H1 (cell line): ENCODE data around the gene SERPINF2. TPM values are rescaled to one million over a fixed set of nuclear protein-coding genes. Genes with fewer than 3 reads are reported as not detected.

Source experiments
- CTCF ChIA-PET: fragments of 300-600 bp; sonication (Branson Sonifier 250); formaldehyde crosslinking; loops from one replicate; lab custom pipeline; 2021; ENCODE audit not compliant: partially characterized antibody; lab: Charles Lee
- POLR2A ChIA-PET: fragments of 300-600 bp; sonication (Branson Sonifier 250); formaldehyde crosslinking; loops from one replicate; lab custom pipeline; 2021; ENCODE audit warnings: inconsistent platforms; ENCODE audit not compliant: partially characterized antibody; lab: Charles Lee
- DNase-seq, 2 experiments: peaks; one replicate each; pipeline versions ENCODE4 v3.0.0 to v3.0.0-alpha.2; 2010 to 2022; ENCODE audit warnings: low spot score in 2 of 2, low read depth in 1 of 2, mixed read lengths in 1 of 2
- FAIRE-seq: peaks from 2 replicates; lab custom pipeline; 2011; peaks lifted over from hg19 to GRCh38; lab: Jason Lieb, UNC
- H2AFZ ChIP-seq: 2 replicates; pipeline ENCODE4 v1.8.1; 2012; ENCODE audit warnings: low read length, inconsistent platforms
- H2AK5ac ChIP-seq: 2 replicates; pipeline ENCODE4 v1.6.1; 2013; ENCODE audit warnings: low read depth, low read length
- H2BK120ac ChIP-seq: replicated peaks from 2 replicates; pipeline ENCODE3; 2013; ENCODE audit warnings: low read depth, low read length, inconsistent platforms
- H2BK12ac ChIP-seq: 2 replicates; pipeline ENCODE4 v1.6.1; 2013; ENCODE audit warnings: low read depth, low read length
- H2BK15ac ChIP-seq: 2 replicates; pipeline ENCODE4 v1.6.1; 2013; ENCODE audit warnings: low read length
- H2BK20ac ChIP-seq: 2 replicates; pipeline ENCODE4 v1.6.1; 2013; ENCODE audit warnings: low read length
- H2BK5ac ChIP-seq: 2 replicates; pipeline ENCODE4 v1.6.1; 2013; ENCODE audit warnings: low read depth, low read length
- H3K14ac ChIP-seq: 2 replicates; pipeline ENCODE4 v1.6.1; 2013; ENCODE audit warnings: inconsistent platforms; ENCODE audit not compliant: insufficient read length
- H3K18ac ChIP-seq: 2 replicates; pipeline ENCODE4 v1.6.1; 2013; ENCODE audit warnings: low read length; ENCODE audit errors: extremely low read depth
- H3K23ac ChIP-seq: 2 replicates; pipeline ENCODE4 v1.6.1; 2013; ENCODE audit warnings: inconsistent platforms; ENCODE audit not compliant: insufficient read length
- H3K23me2 ChIP-seq: 2 replicates; pipeline ENCODE4 v1.6.1; 2013; ENCODE audit warnings: low read depth, low read length
- H3K27ac ChIP-seq: 2 replicates; pipeline ENCODE4 v1.6.1; 2011; ENCODE audit warnings: low read depth, low read length, inconsistent platforms
- H3K27me3 ChIP-seq, 4 experiments: replicated peaks in 1 of 4; 1 replicate in 1 of 4; 2 replicates in 3 of 4; pipeline versions ENCODE4 v1.6.1 to v1.8.1; 2011 to 2013; ENCODE audit warnings: low read length in 3 of 4, mild to moderate bottlenecking in 3 of 4, inconsistent platforms in 2 of 4, mixed read lengths in 2 of 4, moderate library complexity in 1 of 4; ENCODE audit not compliant: control insufficient read depth in 3 of 4, insufficient read depth in 3 of 4; ENCODE audit errors: extremely low read depth in 1 of 4
- H3K36me3 ChIP-seq, 4 experiments: 2 replicates each; pipeline versions ENCODE4 v1.6.1 to v1.8.1; 2011 to 2013; ENCODE audit warnings: mild to moderate bottlenecking in 4 of 4, low read length in 3 of 4, moderate library complexity in 2 of 4, control low read depth in 1 of 4, inconsistent platforms in 1 of 4; ENCODE audit not compliant: insufficient read depth in 4 of 4, control insufficient read depth in 2 of 4
- H3K4ac ChIP-seq: replicated peaks from 2 replicates; pipeline ENCODE3; 2013; ENCODE audit warnings: low read length, low read depth, mixed read lengths, inconsistent platforms; ENCODE audit not compliant: insufficient read length
- H3K4me1 ChIP-seq, 4 experiments: replicated peaks in 1 of 4; 1 replicate in 1 of 4; 2 replicates in 3 of 4; pipeline versions ENCODE4 v1.6.1 to v1.8.1; 2011 to 2013; ENCODE audit warnings: low read length in 3 of 4, inconsistent platforms in 2 of 4, mixed read lengths in 1 of 4; ENCODE audit not compliant: insufficient read depth in 4 of 4, control insufficient read depth in 3 of 4
- H3K4me2 ChIP-seq, 2 experiments: 2 replicates each; pipeline versions ENCODE4 v1.6.1 to v1.8.1; 2011 to 2013; ENCODE audit warnings: low read depth in 2 of 2, low read length in 2 of 2, control low read depth in 1 of 2, inconsistent platforms in 1 of 2, mild to moderate bottlenecking in 1 of 2; ENCODE audit not compliant: insufficient read depth in 1 of 2
- H3K4me3 ChIP-seq, 4 experiments: fragments of 200-600, 300-600 bp in 1 of 4; sonication (generic), shearing (Covaris generic), sonication (Bioruptor Twin) in 1 of 4; 2 replicates each; pipeline versions ENCODE4 v1.5.1 to v1.8.1; 2011 to 2016; ENCODE audit warnings: low read length in 4 of 4, low read depth in 3 of 4, control low read depth in 2 of 4, inconsistent platforms in 2 of 4, mild to moderate bottlenecking in 2 of 4, mixed read lengths in 1 of 4, moderate library complexity in 1 of 4; ENCODE audit not compliant: insufficient read depth in 2 of 4; ENCODE audit errors: extremely low read depth in 1 of 4
- H3K56ac ChIP-seq: replicated peaks from 2 replicates; pipeline ENCODE3; 2013; ENCODE audit warnings: low read depth, mild to moderate bottlenecking, mixed read lengths, low read length, inconsistent platforms; ENCODE audit not compliant: insufficient read length
- H3K79me1 ChIP-seq: 2 replicates; pipeline ENCODE4 v1.6.1; 2013; ENCODE audit warnings: low read depth, low read length, control low read depth
- H3K79me2 ChIP-seq, 2 experiments: 2 replicates each; pipeline versions ENCODE4 v1.6.1 to v1.8.1; 2012 to 2013; ENCODE audit warnings: low read length in 2 of 2, mild to moderate bottlenecking in 2 of 2, inconsistent platforms in 1 of 2; ENCODE audit not compliant: insufficient read depth in 2 of 2, control insufficient read depth in 1 of 2
- H3K9ac ChIP-seq, 4 experiments: replicated peaks in 1 of 4; 1 replicate in 1 of 4; 2 replicates in 3 of 4; pipeline versions ENCODE4 v1.6.1 to v1.8.1; 2011 to 2013; ENCODE audit warnings: low read depth in 3 of 4, low read length in 3 of 4, control low read depth in 2 of 4, mild to moderate bottlenecking in 2 of 4, moderate library complexity in 2 of 4, inconsistent platforms in 1 of 4; ENCODE audit errors: extremely low read depth in 1 of 4
- H3K9me3 ChIP-seq, 2 experiments: 2 replicates each; pipeline versions ENCODE4 v1.6.1 to v1.8.1; 2012 to 2013; ENCODE audit warnings: mild to moderate bottlenecking in 2 of 2, moderate library complexity in 2 of 2, control low read depth in 1 of 2, inconsistent platforms in 1 of 2, low read depth in 1 of 2, low read length in 1 of 2, mixed read lengths in 1 of 2; ENCODE audit not compliant: insufficient read depth in 2 of 2
- H4K20me1 ChIP-seq, 2 experiments: replicated peaks in 1 of 2; 2 replicates each; pipeline versions ENCODE3 to v1.8.1; 2011 to 2013; ENCODE audit warnings: inconsistent platforms in 2 of 2, low read length in 2 of 2, mild to moderate bottlenecking in 1 of 2; ENCODE audit not compliant: insufficient read depth in 2 of 2, control insufficient read depth in 1 of 2
- H4K5ac ChIP-seq: 2 replicates; pipeline ENCODE4 v1.6.1; 2013; ENCODE audit warnings: low read length, low read depth, mixed read lengths, inconsistent platforms; ENCODE audit not compliant: insufficient read length
- H4K8ac ChIP-seq: 2 replicates; pipeline ENCODE4 v1.8.0; 2013; ENCODE audit warnings: mild to moderate bottlenecking, moderate library complexity, low read length, inconsistent platforms; ENCODE audit not compliant: insufficient read depth; ENCODE audit errors: extremely low read depth
- H4K91ac ChIP-seq: replicated peaks from 2 replicates; pipeline ENCODE3; 2013; ENCODE audit warnings: low read length, mixed read lengths, inconsistent platforms; ENCODE audit not compliant: insufficient read length
- ATF3 ChIP-seq: IDR thresholded peaks from 2 replicates; pipeline ENCODE4 v1.6.1; 2011; ENCODE audit warnings: low read depth, mild to moderate bottlenecking, low read length; ENCODE audit not compliant: insufficient read depth
- BCL11A ChIP-seq, 2 experiments: IDR thresholded peaks; one replicate each; pipeline ENCODE4 v1.6.1; 2011; ENCODE audit warnings: low read depth in 2 of 2, low read length in 2 of 2, mild to moderate bottlenecking in 2 of 2
- CTCF ChIP-seq, 3 experiments: IDR thresholded peaks; 1 replicate in 2 of 3; 2 replicates in 1 of 3; pipeline versions ENCODE4 v1.5.1 to v1.6.1; 2011; ENCODE audit warnings: low read length in 3 of 3, mild to moderate bottlenecking in 3 of 3, inconsistent platforms in 2 of 3, low read depth in 1 of 3, moderate library complexity in 1 of 3; ENCODE audit not compliant: insufficient read depth in 1 of 3; ENCODE audit errors: control extremely low read depth in 1 of 3
- EZH2 ChIP-seq: fragments of 200-600 bp; sonication (generic); IDR thresholded peaks from 2 replicates; pipeline ENCODE4 v1.7.1; 2012; ENCODE audit warnings: low read depth, mild to moderate bottlenecking, moderate library complexity, low read length, inconsistent platforms; ENCODE audit not compliant: severe bottlenecking
- KDM4A ChIP-seq: IDR thresholded peaks from one replicate; pipeline ENCODE4 v1.7.1; 2012; ENCODE audit warnings: low read depth, mild to moderate bottlenecking, moderate library complexity, low read length, inconsistent platforms; ENCODE audit not compliant: severe bottlenecking
- NRF1 ChIP-seq: IDR thresholded peaks from 2 replicates; pipeline ENCODE4 v1.6.1; 2011; ENCODE audit warnings: mild to moderate bottlenecking, low read depth, low read length, improper control_type of control experiment
- SIN3A ChIP-seq, 2 experiments: IDR thresholded peaks in 1 of 2; conservative IDR thresholded peaks in 1 of 2; 2 replicates each; pipeline ENCODE4 v1.6.1; 2011 to 2012; ENCODE audit warnings: low read length in 2 of 2, improper control_type of control experiment in 1 of 2, low read depth in 1 of 2, mild to moderate bottlenecking in 1 of 2
- SP1 ChIP-seq: IDR thresholded peaks from 2 replicates; pipeline ENCODE4 v1.6.1; 2011; ENCODE audit warnings: low read depth, low read length
- TEAD4 ChIP-seq: IDR thresholded peaks from 2 replicates; pipeline ENCODE4 v1.6.1; 2012; ENCODE audit warnings: low read depth, low read length, inconsistent platforms, mixed read lengths
- ZNF274 ChIP-seq: IDR thresholded peaks from 2 replicates; pipeline ENCODE4 v1.7.0; 2012; ENCODE audit warnings: low read length, borderline replicate concordance; ENCODE audit errors: extremely low read depth
- WGBS, 2 experiments: shearing (Covaris generic) in 1 of 2; methylation state at CpG; one replicate each; pipeline versions ENCODE4 v1.1.6 to v1.1.7; 2013 to 2015; ENCODE audit warnings: low lambda C conversion rate in 2 of 2, mixed read lengths in 2 of 2, inconsistent platforms in 1 of 2, low coverage in 1 of 2, missing lambda C conversion rate in 1 of 2; ENCODE audit not compliant: insufficient replicate concordance in 2 of 2, insufficient coverage in 1 of 2, insufficient read length in 1 of 2; ENCODE audit errors: extremely low coverage in 1 of 2, missing lambda C conversion rate in 1 of 2; 5-methylcytosine and 5-hydroxymethylcytosine counted together
- polyA plus RNA-seq, 7 experiments: library from polyadenylated mRNA; depleted of rRNA in 3 of 7; stranded (reverse) in 5 of 7; unstranded in 2 of 7; fragments of >200 nt in 5 of 7; fragments of 200-250 nt in 2 of 7; gene quantifications; 1 replicate in 5 of 7; 2 replicates in 1 of 7; 4 replicates in 1 of 7; pipeline versions ENCODE4 v1.2.1 to v1.2.3, GENCODE V29; 2011 to 2013; ENCODE audit warnings: missing spikeins in 2 of 7, mixed read lengths in 2 of 7
- total RNA-seq: library from RNA; stranded (reverse); fragmentation: NEBNext Ultra II Directional; extraction: Animal tissue kit (Norgen Biotek cat#: 25700); gene quantifications from 2 replicates; pipeline ENCODE4 v1.2.1, GENCODE V29; 2021

Gene SERPINF2
- total and polyA plus RNA-seq, 2 of the 8 experiments (the other 6 are each of a cell fraction or from before 2014, with no cell fraction given), result 1.8 to 3.2 TPM

GRCh38 chr17:1705004-1705403, 37.7 kb upstream of the SERPINF2 start:
- Histone ChIP-seq H3K4ac (no peak overlapping the region), H2BK12ac (no peak overlapping the region), H2AK5ac (no peak overlapping the region), H4K5ac (no peak overlapping the region), H3K79me1 (no peaks in the 10 kb centered on the region), H4K8ac (no peak overlapping the region), H3K4me1 (peaks cover 0 to 5% (median 0%) of the 10 kb centered on the region in 4 experiments; a peak in 3 of 7 replicates), H2BK5ac (no peak overlapping the region), H3K27ac (no peak overlapping the region), H2BK15ac (no peak overlapping the region), H3K9me3 (no peaks in the 10 kb centered on the region), H3K14ac (no peak overlapping the region), H4K91ac (no peak overlapping the region), H4K20me1 (no peaks in the 10 kb centered on the region), H2AFZ (no peak overlapping the region), H2BK20ac (0 out of 2 replicates have a peak overlapping the region, but pooled peaks have one; percentile 32), H3K23me2 (peaks cover 3% of the 10 kb centered on the region; the same call in 1 of the 2 replicates), H3K4me3 (no peak overlapping the region), H3K4me2 (no peak overlapping the region), H3K27me3 (peaks cover 0 to 2% (median 0%) of the 10 kb centered on the region in 4 experiments; a peak in 1 of 7 replicates), H3K36me3 (no peaks in the 10 kb centered on the region), H3K79me2 (no peaks in the 10 kb centered on the region), H3K9ac (no peak overlapping the region), H3K18ac (no peak overlapping the region), H3K23ac (no peak overlapping the region), H2BK120ac (no peak overlapping the region), H3K56ac (no peak overlapping the region)
- no peak for FAIRE-seq
- no peak for DNase-seq
- 91% methylated on average over 7 of the region's 7 CpGs; no CpG with 5 or more reads in 1 of the 2 experiments for WGBS, 2 experiments
- ChIA-PET CTCF (interaction anchor here (1.1 to 2.6 kb wide), 3 partner anchors 9 to 33 kb away, joined by 3 to 9 read pairs (median 8); no protein-coding TSS in a partner anchor), POLR2A (interaction anchor here (0.9 to 1.7 kb wide), 3 partner anchors 8 to 21 kb away, joined by 3 to 8 read pairs (median 6); no protein-coding TSS in a partner anchor)
- TF ChIP-seq KDM4A, result no peak
- TF ChIP-seq SIN3A (conservative IDR thresholded peaks at IDR 0.05 in 1 of 2, IDR thresholded peaks at IDR 0.05 in 1 of 2; ENCODE audit: low read depth in 1 of 2, low read length in 2 of 2), result no peak
- no peak for TF ChIP-seq TEAD4
- no peak for TF ChIP-seq SP1
- no peak for TF ChIP-seq EZH2
- no peak for TF ChIP-seq NRF1
- TF ChIP-seq ZNF274, result no peak
- TF ChIP-seq CTCF (IDR thresholded peaks at IDR 0.05; ENCODE audit: control extremely low read depth in 1 of 3, insufficient read depth in 1 of 3, low read depth in 1 of 3, low read length in 3 of 3), result no peak
- no peak for TF ChIP-seq ATF3
- TF ChIP-seq BCL11A (IDR thresholded peaks at IDR 0.05; ENCODE audit: low read depth in 2 of 2, low read length in 2 of 2), result no peak
